K562 (cell line): ENCODE data around the gene SDF4. TPM values are rescaled to one million over a fixed set of nuclear protein-coding genes. Genes with fewer than 3 reads are reported as not detected.

Experiments
- ATAC-seq: fragments of 200-7000 bp; cut with Tn5 transposase; 3 replicates; pipeline ENCODE4 v1.9.1; 2020; ENCODE audit warnings: moderate library complexity
- BruUV-seq: library from RNA; stranded (reverse); fragments of 400-500 nt; replicated peaks from 2 replicates; lab custom pipeline; 2021; lab: Mats Ljungman, UMichigan
- CTCF ChIA-PET: fragments of 300-600 bp; formaldehyde crosslinking; extraction: SDS; loops from one replicate; lab custom pipeline; 2021; ENCODE audit warnings: low intra/inter-chr PET ratio; lab: Yijun Ruan, JAX
- POLR2A ChIA-PET: fragments of 300-600, 350-650 bp; sonication (Branson Sonifier 250); formaldehyde crosslinking; extraction: SDS; loops from one replicate; lab custom pipeline; 2021; ENCODE audit warnings: antibody characterized with exemption, inconsistent platforms; lab: Yijun Ruan, JAX
- DNase-seq, 4 experiments: peaks; one replicate each; pipeline versions ENCODE4 v3.0.0 to v3.0.0-alpha.2; 2011 to 2018; ENCODE audit warnings: low spot score in 3 of 4, mixed read lengths in 3 of 4; ENCODE audit errors: extremely low read depth in 1 of 4
- FAIRE-seq: peaks from 2 replicates; lab custom pipeline; 2011; peaks lifted over from hg19 to GRCh38; lab: Jason Lieb, UNC
- H2AFZ ChIP-seq: 2 replicates; pipeline ENCODE4 v1.6.0; 2011; ENCODE audit warnings: low read depth, low read length, control low read depth, inconsistent platforms
- H3K27ac ChIP-seq: fragments of 200-600 bp; 3 replicates; pipeline ENCODE4 v1.8.0; 2011; ENCODE audit warnings: low read depth, mild to moderate bottlenecking, control low read depth, inconsistent platforms, low read length, moderate library complexity, mixed read lengths; ENCODE audit errors: extremely low read depth
- H3K27me3 ChIP-seq, 2 experiments: fragments of 300-600 bp in 1 of 2; 2 replicates in 1 of 2; 3 replicates in 1 of 2; pipeline versions ENCODE4 v1.6.0 to v1.8.0; 2011; ENCODE audit warnings: inconsistent platforms in 2 of 2, low read length in 2 of 2, mild to moderate bottlenecking in 1 of 2, mixed read lengths in 1 of 2, moderate library complexity in 1 of 2; ENCODE audit not compliant: control insufficient read depth in 2 of 2, insufficient read depth in 2 of 2
- H3K36me3 ChIP-seq: fragments of 300-600 bp; 3 replicates; pipeline ENCODE4 v1.8.0; 2011; ENCODE audit warnings: mild to moderate bottlenecking, low read length, inconsistent platforms; ENCODE audit not compliant: control insufficient read depth, insufficient read depth
- H3K4me1 ChIP-seq, 2 experiments: fragments of 200-600 bp in 1 of 2; replicated peaks in 1 of 2; 2 replicates in 1 of 2; 3 replicates in 1 of 2; pipeline versions ENCODE4 v1.5.1 to v1.8.0; 2011; ENCODE audit warnings: inconsistent platforms in 2 of 2, low read length in 2 of 2, mild to moderate bottlenecking in 1 of 2, mixed read lengths in 1 of 2, moderate library complexity in 1 of 2; ENCODE audit not compliant: control insufficient read depth in 2 of 2, insufficient read depth in 2 of 2
- H3K4me2 ChIP-seq: 2 replicates; pipeline ENCODE4 v1.6.1; 2011; ENCODE audit warnings: low read length, control low read depth, inconsistent platforms, mixed read lengths; ENCODE audit not compliant: insufficient read depth
- H3K4me3 ChIP-seq: fragments of 200-600 bp; sonication (generic), shearing (Covaris generic); 2 replicates; pipeline ENCODE4 v1.5.1; 2016; ENCODE audit warnings: control low read depth, inconsistent platforms
- H3K79me2 ChIP-seq: fragments of 200-600 bp; 3 replicates; pipeline ENCODE4 v1.8.0; 2011; ENCODE audit warnings: low read length, inconsistent platforms; ENCODE audit not compliant: control insufficient read depth, insufficient read depth
- H3K9ac ChIP-seq, 2 experiments: 2 replicates each; pipeline versions ENCODE4 v1.6.0 to v1.6.1; 2011; ENCODE audit warnings: low read depth in 2 of 2, low read length in 2 of 2, control low read depth in 1 of 2, inconsistent platforms in 1 of 2, mild to moderate bottlenecking in 1 of 2, mixed read lengths in 1 of 2; ENCODE audit not compliant: insufficient read depth in 1 of 2
- H3K9me1 ChIP-seq: one replicate; pipeline ENCODE4 v1.6.0; 2011; ENCODE audit warnings: inconsistent platforms, mild to moderate bottlenecking, low read length, moderate library complexity; ENCODE audit not compliant: control insufficient read depth, insufficient read depth
- H3K9me3 ChIP-seq: replicated peaks from 2 replicates; pipeline ENCODE4 v1.5.1; 2011; ENCODE audit warnings: low read depth, low read length, inconsistent platforms; ENCODE audit not compliant: control insufficient read depth, insufficient read depth
- H4K20me1 ChIP-seq: replicated peaks from 2 replicates; pipeline ENCODE4 v1.6.1; 2011; ENCODE audit warnings: low read length, inconsistent platforms, mixed read lengths; ENCODE audit not compliant: control insufficient read depth, insufficient read depth
- HNRNPL ChIP-seq: fragments of 200-400 bp; formaldehyde crosslinking; IDR thresholded peaks from 2 replicates; pipeline ENCODE4 v1.6.1; 2017; ENCODE audit warnings: low read depth, mild to moderate bottlenecking, low read length
- KDM2B ChIP-seq: fragments of 250-450 bp; sonication (Bioruptor Pico); IDR thresholded peaks from 2 replicates; pipeline ENCODE4 v1.8.0; 2021; ENCODE audit warnings: mild to moderate bottlenecking, moderate library complexity
- NBN ChIP-seq: fragments of 450-650 bp; IDR thresholded peaks from 2 replicates; pipeline ENCODE4 v1.6.1; 2016; ENCODE audit warnings: low read depth, mild to moderate bottlenecking
- TFAP4 ChIP-seq: sonication (generic); formaldehyde crosslinking; IDR thresholded peaks from 2 replicates; pipeline ENCODE4 v1.8.0; 2022; ENCODE audit warnings: missing genetic modification reagents, mild to moderate bottlenecking, moderate library complexity, borderline replicate concordance
- XRCC5 ChIP-seq: fragments of 200-400 bp; formaldehyde crosslinking; IDR thresholded peaks from 2 replicates; pipeline ENCODE4 v1.6.1; 2017; ENCODE audit warnings: low read depth, mild to moderate bottlenecking, low read length
- ZBTB12 ChIP-seq: fragments of 250-450 bp; sonication (Bioruptor Pico); IDR thresholded peaks from 2 replicates; pipeline ENCODE4 v1.4.0; 2020
- ZNF780A ChIP-seq: fragments of 250-450 bp; sonication (Bioruptor Pico); IDR thresholded peaks from 2 replicates; pipeline ENCODE4 v1.5.0; 2021; ENCODE audit warnings: mild to moderate bottlenecking
- WGBS: fragments of 100-300 bp; shearing (Covaris generic); methylation state at CpG from one replicate; pipeline ENCODE4 v1.1.6; 2016; ENCODE audit warnings: low coverage, mixed read lengths; ENCODE audit not compliant: insufficient coverage; ENCODE audit errors: missing lambda C conversion rate; 5-methylcytosine and 5-hydroxymethylcytosine counted together
- in situ Hi-C: fragments of 300-500 bp; cut with MboI; formaldehyde crosslinking; loops from 4 replicates; pipeline ENCODE4 v1.15.0; 2018; ENCODE audit warnings: inconsistent platforms, mixed read lengths
- intact Hi-C: fragments of 100-400 bp; cut with micrococcal nuclease; formaldehyde crosslinking; loops from 2 replicates; pipeline ENCODE4 v1.14.2; 2022
- polyA plus RNA-seq, 8 experiments: library from polyadenylated mRNA; depleted of rRNA in 4 of 8; stranded (reverse) in 5 of 8; unstranded in 3 of 8; fragments of >200 nt; fragmentation: Nextera tagmentation in 2 of 8; fragmentation: Illumina TruSeq in 1 of 8; extraction: Ambion mirVana in 2 of 8; extraction: Trizol in 1 of 8; gene quantifications; 2 replicates each; pipeline versions ENCODE4 v1.2.1 to v1.2.3, GENCODE V29; 2011 to 2014; ENCODE audit warnings: inconsistent platforms in 1 of 8, missing spikeins in 1 of 8
- total RNA-seq, 7 experiments: library from RNA; depleted of rRNA in 6 of 7; stranded (reverse); fragments of >200 nt in 6 of 7; fragmentation: Illumina TruSeq in 2 of 7; extraction: Trizol in 2 of 7; gene quantifications; 2 replicates each; pipeline versions ENCODE4 v1.2.1 to v1.2.3, GENCODE V29; 2011 to 2021; ENCODE audit warnings: low replicate concordance in 1 of 7

The SDF4 gene
- total and polyA plus RNA-seq, 9 of the 15 experiments (the other 6 are each of a cell fraction or from before 2014, with no cell fraction given) = 0.35 to 160 (median 65.2) TPM

- POLR2A ChIA-PET = interaction anchor here (0.7 to 1.2 kb wide), 2 partner anchors 10 to 12 kb away, joined by 3 to 4 read pairs; partner anchors contain the start of genes B3GALT6 and SDF4
- intact Hi-C loops = no loop called here
- ATAC-seq = no peak
- Histone ChIP-seq H3K9me1 (no peaks in the 10 kb centered on the region), H3K4me1 (peaks cover 0 to 91% of the 10 kb centered on the region in 2 experiments; a peak in 3 of 5 replicates), H2AFZ (no peak overlapping the region), H4K20me1 (no peaks in the 10 kb centered on the region)
- CTCF ChIA-PET = no interaction called here
- DNase-seq = no peak
- TF ChIP-seq KDM2B (CRISPR knock-in tag) = no peak
- no peak for TF ChIP-seq XRCC5
- TF ChIP-seq NBN = no peak
- TF ChIP-seq ZBTB12 (CRISPR knock-in tag) = no peak
- TF ChIP-seq ZNF780A (CRISPR knock-in tag) = no peak
- TF ChIP-seq TFAP4 (CRISPR knock-in tag) = no peak
- peak; percentile 72 for TF ChIP-seq HNRNPL
- TF ChIP-seq, all 486 proteins: peak for 1
- BruUV-seq = no TSS peak
- no peak overlapping the region for H3K4me3 ChIP-seq
- no peak overlapping the region for H3K4me2 ChIP-seq
- no peaks in the 10 kb centered on the region for H3K36me3 ChIP-seq
- H3K27me3 ChIP-seq = no peaks in the 10 kb centered on the region
- peak overlapping the region in 1 of 2 experiments; percentile 13; a peak in 1 of 4 replicates for H3K9ac ChIP-seq
- H3K79me2 ChIP-seq = no peaks in the 10 kb centered on the region
- in situ Hi-C loops = no loop called here
- WGBS = 66% methylated on average over 18 of the region's 26 CpGs
- H3K9me3 ChIP-seq = no peaks in the 10 kb centered on the region
- no peak for FAIRE-seq
- no peak overlapping the region for H3K27ac ChIP-seq
Measured at GRCh38 chr1:1241588-1242219, 9.9 kb upstream of the SDF4 start.
